Sigmoid colon (tissue), 4 donors: ENCODE measurements around the gene PDGFA.

ENCODE experiments used
- CTCF ChIP-seq, 4 experiments: fragments of 450-650 bp in 3 of 4; fragments of 200-600 bp in 1 of 4; IDR thresholded peaks; one replicate each; pipeline ENCODE4 v1.5.1; 2016 to 2019; ENCODE audit warnings: antibody characterized with exemption in 4 of 4, mild to moderate bottlenecking in 3 of 4, moderate library complexity in 2 of 4
- EP300 ChIP-seq, 4 donors: sonication (generic); formaldehyde crosslinking; IDR thresholded peaks; one replicate each; pipeline ENCODE4 v1.6.1; 2017; ENCODE audit warnings: antibody characterized with exemption in 4 of 4
- POLR2A ChIP-seq, 2 donors: fragments of 450-650 bp; IDR thresholded peaks; one replicate each; pipeline ENCODE4 v1.6.1; 2016; ENCODE audit warnings: antibody characterized with exemption in 2 of 2, mild to moderate bottlenecking in 2 of 2, moderate library complexity in 2 of 2
- POLR2AphosphoS5 ChIP-seq, 4 donors: sonication (generic); formaldehyde crosslinking; IDR thresholded peaks; one replicate each; pipeline ENCODE4 v1.6.1; 2017; ENCODE audit warnings: antibody characterized with exemption in 4 of 4

DNA sequence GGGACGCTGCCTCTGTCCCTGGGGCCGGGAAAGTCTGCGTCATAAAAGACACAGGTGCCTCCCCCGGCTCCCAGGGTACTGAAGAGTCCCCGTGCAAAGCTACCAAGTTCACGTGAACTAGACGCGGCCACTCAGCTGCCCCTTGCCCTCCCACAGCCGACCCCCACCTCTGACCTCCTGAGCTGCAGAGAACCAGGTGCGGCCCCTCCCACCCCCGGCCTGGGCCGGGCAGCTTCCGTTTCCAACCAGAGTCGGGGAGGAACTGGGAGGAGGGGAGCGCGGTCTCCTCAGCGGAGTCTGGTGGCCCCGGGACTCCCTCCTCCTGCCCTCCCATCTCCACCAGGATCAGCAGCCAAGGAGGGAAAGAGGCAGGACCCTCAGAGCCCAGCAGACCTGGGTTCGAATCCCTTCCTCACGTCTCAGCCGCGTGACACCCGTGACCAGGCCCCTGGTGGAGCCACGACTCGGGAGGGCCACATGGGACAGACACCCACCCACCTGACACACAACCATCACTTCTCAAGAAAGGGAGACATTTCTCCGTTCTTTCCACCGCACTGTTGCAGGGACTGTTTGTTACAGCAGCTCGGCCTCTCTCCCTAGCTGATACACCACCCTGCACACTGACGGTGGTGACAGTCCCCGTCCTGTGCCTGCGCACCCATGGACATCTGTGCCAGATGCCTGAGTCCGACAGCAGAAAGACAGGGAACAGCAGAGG, 37.4 kb upstream of the PDGFA start:
- no peak for TF ChIP-seq CTCF (IDR thresholded peaks at IDR 0.05)
- TF ChIP-seq POLR2A (IDR thresholded peaks at IDR 0.05), result no peak
- no peak for TF ChIP-seq POLR2AphosphoS5 (IDR thresholded peaks at IDR 0.05)
- no peak for TF ChIP-seq EP300 (IDR thresholded peaks at IDR 0.05)
